M059J (cell line): ENCODE results near the gene CYSTM1. TPM values are rescaled to one million over a fixed set of nuclear protein-coding genes. Genes with fewer than 3 reads are reported as not detected.

ENCODE experiments used
- DNase-seq: peaks from one replicate; pipeline ENCODE4 v3.0.0-alpha.2; 2012; ENCODE audit warnings: low read depth
- total RNA-seq: library from RNA; depleted of rRNA; stranded (reverse); fragments of >200 nt; shearing (Covaris generic); gene quantifications from 2 replicates; pipeline ENCODE4 v1.2.3, GENCODE V29; 2014; rRNA removed

The CYSTM1 gene
- total RNA-seq: 43.6 and 45.0 TPM in 2 replicates

GRCh38 chr5:140174465-140175366, at the start of gene CYSTM1:
CYSTM1 (plus strand) TSS chr5:140175188; CDS start chr5:140194466, 19,278 bp downstream.
- DNase-seq: peak; percentile 91

- DNase-seq: no peak
Observed at GRCh38 chr5:140125637-140126036, 49.4 kb upstream of the CYSTM1 start, which contains the start of gene IGIP. IGIP (plus strand) TSS chr5:140125937; CDS start chr5:140128477, 2,540 bp downstream.

GRCh38 chr5:140126315-140127012, 48.5 kb upstream of the CYSTM1 start:
- DNase-seq: no peak

GRCh38 chr5:140128376-140128775, 46.6 kb upstream of the CYSTM1 start:
- no peak for DNase-seq

- DNase-seq: peak; percentile 18
Observed at GRCh38 chr5:140130949-140131733, 43.8 kb upstream of the CYSTM1 start.

- DNase-seq: peak; percentile 97
Observed at GRCh38 chr5:140131967-140132409, 43.0 kb upstream of the CYSTM1 start.

GRCh38 chr5:140133514-140134167, 41.3 kb upstream of the CYSTM1 start:
- no peak for DNase-seq

- DNase-seq: no peak
Observed at GRCh38 chr5:140134277-140134935, 40.6 kb upstream of the CYSTM1 start.

- no peak for DNase-seq
Observed at GRCh38 chr5:140135127-140135526, 39.9 kb upstream of the CYSTM1 start.

- no peak for DNase-seq
Observed at GRCh38 chr5:140136624-140137023, 38.4 kb upstream of the CYSTM1 start.

- no peak for DNase-seq
Observed at GRCh38 chr5:140140435-140140834, 34.6 kb upstream of the CYSTM1 start.

GRCh38 chr5:140141241-140141640, 33.7 kb upstream of the CYSTM1 start:
- DNase-seq: no peak

- no peak for DNase-seq
Observed at GRCh38 chr5:140142246-140142645, 32.7 kb upstream of the CYSTM1 start.

- DNase-seq: no peak
Observed at GRCh38 chr5:140142856-140143255, 32.1 kb upstream of the CYSTM1 start.

- DNase-seq: no peak
Observed at GRCh38 chr5:140143521-140144258, 31.3 kb upstream of the CYSTM1 start.

- no peak for DNase-seq
Observed at GRCh38 chr5:140145256-140145655, 29.7 kb upstream of the CYSTM1 start.

GRCh38 chr5:140145818-140146522, 29.0 kb upstream of the CYSTM1 start:
- DNase-seq: peak; percentile 72

GRCh38 chr5:140146523-140146842, 28.5 kb upstream of the CYSTM1 start:
- DNase-seq: no peak

GRCh38 chr5:140147460-140147859, 27.5 kb upstream of the CYSTM1 start:
- no peak for DNase-seq

GRCh38 chr5:140148508-140148907, 26.5 kb upstream of the CYSTM1 start:
- DNase-seq: no peak
